Pancreas (tissue), 10 donors: ENCODE measurements around the gene ASIC2. TPM values are rescaled to one million over a fixed set of nuclear protein-coding genes. Genes with fewer than 3 reads are reported as not detected.

Experiments
- ATAC-seq, 4 donors: fragments of 200-7000 bp; cut with Tn5 transposase; one replicate each; pipeline versions ENCODE4 v1.8.0 to v1.9.1; 2020; ENCODE audit warnings: mild to moderate bottlenecking in 4 of 4, moderate library complexity in 4 of 4
- DNase-seq, 6 donors: peaks; one replicate each; pipeline ENCODE4 v3.0.0-alpha.2; 2020
- FAIRE-seq: peaks from 2 replicates; lab custom pipeline; 2012; peaks lifted over from hg19 to GRCh38; lab: Jason Lieb, UNC
- H3K27ac ChIP-seq, 4 donors: fragments of 200-600 bp; sonication (generic); 1 replicate in 3 of 4; 2 replicates in 1 of 4; pipeline versions ENCODE4 v1.5.0 to v1.8.0; 2020
- H3K27me3 ChIP-seq, 4 donors: fragments of 200-600 bp; one replicate each; pipeline ENCODE4 v1.8.0; 2021
- H3K36me3 ChIP-seq, 3 donors: fragments of 200-600 bp; sonication (generic) in 1 of 3; one replicate each; pipeline versions ENCODE4 v1.5.0 to v1.8.0; 2020 to 2021
- H3K4me1 ChIP-seq, 3 donors: fragments of 200-600 bp; one replicate each; pipeline ENCODE4 v1.8.0; 2021
- H3K4me3 ChIP-seq, 4 donors: fragments of 200-600 bp; sonication (generic) in 2 of 4; one replicate each; pipeline versions ENCODE4 v1.5.0 to v1.8.0; 2020 to 2021
- H3K9me3 ChIP-seq, 4 donors: fragments of 200-600 bp; one replicate each; pipeline ENCODE4 v1.8.0; 2021
- WGBS, 2 donors: extraction: QIAGEN DNeasy Blood & Tissue Kit; methylation state at CpG; one replicate each; pipeline ENCODE4 v1.1.7; 2013; 5-methylcytosine and 5-hydroxymethylcytosine counted together
- intact Hi-C, 3 donors: fragments of 100-400 bp; cut with DNase I; formaldehyde crosslinking; loops; one replicate each; pipeline versions ENCODE4 v1.11.1 to v1.14.2; 2022
- polyA plus RNA-seq, 2 donors: library from polyadenylated mRNA; stranded (reverse); fragments of 200-250 nt; gene quantifications; one replicate each; pipeline ENCODE4 v1.2.3, GENCODE V29; 2013
- total RNA-seq, 6 donors: library from RNA; stranded (reverse); fragmentation: NEBNext Ultra II Directional in 4 of 6; extraction: Animal tissue kit (Norgen Biotek cat#: 25700) in 4 of 6; gene quantifications; one replicate each; pipeline versions ENCODE4 v1.2.1 to v1.2.4, GENCODE V29; 2021 to 2023
- TF ChIP-seq, protein P1 (sequence below), 4 donors: fragments of 200-600 bp; sonication (generic) in 3 of 4; IDR thresholded peaks; one replicate each; pipeline versions ENCODE4 v1.5.0 to v1.8.0; 2021; ENCODE audit warnings: antibody characterized with exemption in 4 of 4
- donor health status: healthy with polysubstance abuse.
- donor health status: DM: no; HTN: no; CAD: no; lungs with moderate emphysema.
- donor health status: DM: no; HTN: no; CAD: no.
- donor health status: control.
- donor health status: control.
- donor health status: Bipolar disorder and iron deficiency.
- donor health status: DM: yes; HTN: yes; CAD: no.
- donor health status: DM: no; HTN: no; CAD: no.
- donor health status: DM: no; HTN: no; CAD: no.
- donor health status: DM: yes; HTN: yes; CAD: no.

Gene ASIC2
- total and polyA plus RNA-seq, 8 donors = 0.09 to 0.14 (median 0.09) TPM; not detected in 5

DNA sequence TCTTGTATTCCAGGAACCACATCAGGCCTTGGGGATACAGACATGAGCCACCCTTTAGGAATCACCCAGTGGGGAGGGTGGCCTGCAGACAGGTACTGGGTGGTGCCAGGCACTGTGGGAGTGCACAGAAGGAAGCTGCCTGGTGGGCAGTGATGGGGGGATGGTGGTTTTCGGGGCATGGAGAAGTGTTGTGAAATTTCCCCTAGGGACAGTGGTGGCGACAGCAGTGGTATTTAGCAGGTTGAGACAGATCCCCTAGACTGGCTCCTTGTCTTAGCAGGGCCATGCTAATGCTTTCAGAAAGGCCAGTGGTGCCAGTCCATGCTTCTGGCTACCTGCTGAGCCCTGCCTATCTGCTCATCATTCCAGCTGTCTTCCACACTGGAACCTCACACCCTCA lies 171.8 kb downstream of the ASIC2 start:
- ATAC-seq (no peak), DNase-seq (no peak), FAIRE-seq (no peak)
- WGBS, 2 donors = 60 to 76% methylated on average over 2 of the region's 2 CpGs
- Histone ChIP-seq H3K4me1 (no peaks in the 10 kb centered on the region), H3K27ac (no peak overlapping the region), H3K36me3 (no peaks in the 10 kb centered on the region), H3K4me3 (no peak overlapping the region), H3K27me3 (no peaks in the 10 kb centered on the region), H3K9me3 (no peaks in the 10 kb centered on the region)
- intact Hi-C loops = no loop called here
- TF ChIP-seq, protein P1, sequence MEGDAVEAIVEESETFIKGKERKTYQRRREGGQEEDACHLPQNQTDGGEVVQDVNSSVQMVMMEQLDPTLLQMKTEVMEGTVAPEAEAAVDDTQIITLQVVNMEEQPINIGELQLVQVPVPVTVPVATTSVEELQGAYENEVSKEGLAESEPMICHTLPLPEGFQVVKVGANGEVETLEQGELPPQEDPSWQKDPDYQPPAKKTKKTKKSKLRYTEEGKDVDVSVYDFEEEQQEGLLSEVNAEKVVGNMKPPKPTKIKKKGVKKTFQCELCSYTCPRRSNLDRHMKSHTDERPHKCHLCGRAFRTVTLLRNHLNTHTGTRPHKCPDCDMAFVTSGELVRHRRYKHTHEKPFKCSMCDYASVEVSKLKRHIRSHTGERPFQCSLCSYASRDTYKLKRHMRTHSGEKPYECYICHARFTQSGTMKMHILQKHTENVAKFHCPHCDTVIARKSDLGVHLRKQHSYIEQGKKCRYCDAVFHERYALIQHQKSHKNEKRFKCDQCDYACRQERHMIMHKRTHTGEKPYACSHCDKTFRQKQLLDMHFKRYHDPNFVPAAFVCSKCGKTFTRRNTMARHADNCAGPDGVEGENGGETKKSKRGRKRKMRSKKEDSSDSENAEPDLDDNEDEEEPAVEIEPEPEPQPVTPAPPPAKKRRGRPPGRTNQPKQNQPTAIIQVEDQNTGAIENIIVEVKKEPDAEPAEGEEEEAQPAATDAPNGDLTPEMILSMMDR (IDR thresholded peaks at IDR 0.05) = no peak

DNA sequence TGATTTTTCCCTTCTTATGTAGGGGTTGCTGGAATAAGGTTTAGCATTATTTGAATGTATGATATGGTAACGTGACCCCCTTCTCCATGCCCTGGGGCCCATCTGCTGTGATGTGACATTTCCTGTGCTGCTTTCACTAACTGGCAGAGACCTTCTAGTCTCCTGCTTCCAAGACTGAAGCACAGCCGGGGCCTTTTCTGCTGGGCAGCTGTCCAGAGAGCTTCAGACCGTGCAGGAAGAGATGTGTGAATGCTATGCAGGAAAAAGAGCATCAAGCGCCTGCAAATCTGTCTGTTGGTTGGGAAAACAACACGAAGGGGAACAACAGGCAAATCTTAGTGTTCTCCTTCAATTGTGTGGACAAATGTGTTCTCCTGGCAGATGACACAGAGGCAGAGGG lies 173.0 kb downstream of the ASIC2 start:
- Histone ChIP-seq H3K27ac (no peak overlapping the region), H3K4me3 (no peak overlapping the region), H3K36me3 (no peaks in the 10 kb centered on the region), H3K9me3 (no peaks in the 10 kb centered on the region), H3K27me3 (no peaks in the 10 kb centered on the region), H3K4me1 (no peaks in the 10 kb centered on the region)
- DNase-seq (no peak), FAIRE-seq (no peak), ATAC-seq (no peak)
- WGBS, 2 donors = 45 to 48% methylated on average over 5 of the region's 5 CpGs
- TF ChIP-seq, protein P1 (IDR thresholded peaks at IDR 0.05) = no peak
- intact Hi-C loops = no loop called here

DNA sequence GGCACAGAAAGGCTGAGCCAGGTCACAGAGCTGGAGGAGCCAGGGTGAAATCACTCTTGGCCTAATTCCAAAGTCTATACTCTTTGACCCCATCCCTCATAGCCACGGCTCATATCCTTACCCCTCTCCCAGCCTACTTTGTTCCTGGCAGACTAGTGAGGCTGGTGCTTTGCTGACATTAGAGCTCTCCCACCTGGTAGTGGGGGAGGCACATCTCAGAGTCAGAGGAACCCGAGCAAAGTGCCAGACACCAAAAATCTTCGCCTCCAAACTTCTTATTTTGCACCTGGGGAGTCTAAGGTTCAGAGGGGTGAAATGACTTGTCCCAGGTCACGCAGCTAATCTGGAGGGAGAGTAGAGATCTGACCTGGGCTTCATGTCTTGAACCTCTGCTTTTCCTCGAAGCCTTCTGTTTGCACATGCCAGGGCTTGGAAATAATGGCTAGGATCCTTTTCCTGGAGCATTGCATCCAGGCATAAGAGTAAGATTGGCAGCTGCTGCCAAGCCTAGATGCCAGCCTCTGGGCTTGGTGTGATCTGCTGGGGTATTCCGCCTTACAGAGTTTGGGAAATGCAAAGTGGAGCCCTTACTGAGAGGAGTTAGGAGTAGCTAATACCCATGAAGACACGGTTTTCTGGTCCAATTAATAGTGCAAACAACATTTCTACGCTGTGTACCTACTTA lies 174.6 kb downstream of the ASIC2 start:
- no peaks in the 10 kb centered on the region for H3K4me1 ChIP-seq
- H3K36me3 ChIP-seq = no peaks in the 10 kb centered on the region
- no peak for FAIRE-seq
- intact Hi-C loops = no loop called here
- ATAC-seq = no peak
- 42 to 45% methylated on average over 8 of the region's 8 CpGs for WGBS, 2 donors
- no peak overlapping the region for H3K4me3 ChIP-seq
- DNase-seq = no peak
- no peak overlapping the region for H3K27ac ChIP-seq
- no peaks in the 10 kb centered on the region for H3K9me3 ChIP-seq
- TF ChIP-seq, protein P1 (IDR thresholded peaks at IDR 0.05) = no peak
- H3K27me3 ChIP-seq = no peaks in the 10 kb centered on the region

DNA sequence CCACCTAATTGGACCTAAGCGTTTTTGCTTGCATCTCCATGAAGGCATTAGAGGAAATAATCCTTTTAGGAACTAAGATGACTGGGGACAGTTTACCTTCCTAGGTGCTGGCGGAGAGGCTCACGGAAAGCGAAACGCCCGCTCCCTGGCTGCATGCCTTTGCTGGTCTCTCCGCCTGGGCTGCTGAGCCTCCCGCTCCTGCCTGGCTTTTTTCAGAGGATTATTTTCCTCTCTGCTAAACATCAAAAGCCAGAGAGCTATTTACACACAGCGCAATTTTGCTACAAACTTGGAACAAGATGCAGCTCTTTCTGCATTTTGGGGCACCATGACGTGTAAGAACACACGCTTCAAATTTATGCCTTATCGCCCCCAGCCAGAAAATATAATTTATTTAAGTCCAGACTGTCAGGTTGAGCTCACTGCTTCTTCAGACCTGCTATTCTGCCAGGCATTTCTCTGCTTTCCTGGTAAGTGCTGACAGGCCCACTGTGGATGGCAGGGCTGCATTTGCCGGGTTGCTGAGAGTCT lies 177.0 kb downstream of the ASIC2 start:
- DNase-seq = no peak
- intact Hi-C loops = no loop called here

More for the DNA sequence above, 177.0 kb downstream of the ASIC2 start:
- ATAC-seq = no peak
- WGBS, 2 donors = 66 to 70% methylated on average over 13 of the region's 13 CpGs
- Histone ChIP-seq H3K4me1 (no peaks in the 10 kb centered on the region), H3K36me3 (no peaks in the 10 kb centered on the region), H3K27me3 (no peaks in the 10 kb centered on the region), H3K9me3 (no peaks in the 10 kb centered on the region), H3K4me3 (no peak overlapping the region), H3K27ac (no peak overlapping the region)
- FAIRE-seq = no peak
- TF ChIP-seq, protein P1 (IDR thresholded peaks at IDR 0.05) = no peak
